ENCODE measurements around the gene PCDHGB3. TPM values are rescaled to one million over a fixed set of nuclear protein-coding genes. Genes with fewer than 3 reads are reported as not detected.

PCDHGB3 gene
- total RNA-seq, 1 donor from 2014 or later: 4.3 TPM

GRCh38 chr5:141419074-141419880 lies 49.2 kb downstream of the PCDHGB3 start:
- DNase-seq: no peak

- DNase-seq: no peak
Observed at GRCh38 chr5:141420855-141421488, 50.9 kb downstream of the PCDHGB3 start, which contains the start of gene PCDHGA11. TSS of gene PCDHGA11 (plus strand) at chr5:141421051. CDS start at chr5:141421228, 177 bp downstream.

DNA sequence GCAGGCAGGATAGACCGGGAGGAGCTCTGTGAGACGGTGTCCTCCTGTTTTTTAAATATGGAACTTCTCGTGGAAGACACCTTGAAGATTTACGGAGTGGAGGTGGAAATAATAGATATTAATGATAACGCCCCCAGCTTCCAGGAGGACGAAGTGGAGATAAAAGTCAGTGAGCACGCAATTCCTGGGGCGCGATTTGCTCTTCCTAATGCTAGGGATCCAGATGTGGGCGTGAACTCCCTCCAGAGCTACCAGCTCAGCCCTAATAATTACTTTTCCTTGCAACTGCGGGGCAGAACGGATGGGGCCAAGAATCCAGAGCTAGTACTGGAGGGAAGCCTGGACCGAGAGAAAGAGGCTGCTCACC lies 51.4 kb downstream of the PCDHGB3 start:
- DNase-seq: no peak

Other genes with a start within 250 kb of the PCDHGB3 start
- gene PCDHB4, start 248.4 kb upstream of the PCDHGB3 start, total RNA-seq: 1.6 TPM
- gene PCDHB5, start 235.0 kb upstream of the PCDHGB3 start, total RNA-seq: 2.7 TPM
- 0.39 TPM for gene PCDHB6, start 220.2 kb upstream of the PCDHGB3 start, total RNA-seq
- gene PCDHB7, start 197.6 kb upstream of the PCDHGB3 start, total RNA-seq: 1.1 TPM
- 0.49 TPM for gene PCDHB8, start 192.5 kb upstream of the PCDHGB3 start, total RNA-seq
- gene PCDHB16, start 187.9 kb upstream of the PCDHGB3 start, total RNA-seq: 2.5 TPM
- gene PCDHB9, start 183.1 kb upstream of the PCDHGB3 start, total RNA-seq: 0.89 TPM
- gene PCDHB10, start 177.9 kb upstream of the PCDHGB3 start, total RNA-seq: 1.8 TPM
- gene PCDHB11, start 170.6 kb upstream of the PCDHGB3 start, total RNA-seq: 3.5 TPM
- 2.2 TPM for gene PCDHB12, start 161.5 kb upstream of the PCDHGB3 start, total RNA-seq
- 2.9 TPM for gene PCDHB13, start 156.3 kb upstream of the PCDHGB3 start, total RNA-seq
- gene PCDHB14, start 146.9 kb upstream of the PCDHGB3 start, total RNA-seq: 3.8 TPM
- 3.6 TPM for gene PCDHB15, start 124.8 kb upstream of the PCDHGB3 start, total RNA-seq
- 1.4 TPM for gene SLC25A2, start 66.2 kb upstream of the PCDHGB3 start, total RNA-seq
- 88.8 TPM for gene TAF7, start 49.5 kb upstream of the PCDHGB3 start, total RNA-seq
- 0.39 TPM for gene PCDHGA1, start 39.7 kb upstream of the PCDHGB3 start, total RNA-seq
- 3.6 TPM for gene PCDHGA2, start 31.5 kb upstream of the PCDHGB3 start, total RNA-seq
- gene PCDHGA3, start 26.4 kb upstream of the PCDHGB3 start, total RNA-seq: 1.6 TPM
- 2.6 TPM for gene PCDHGB1, start 20.1 kb upstream of the PCDHGB3 start, total RNA-seq
- gene PCDHGA4, start 15.2 kb upstream of the PCDHGB3 start, total RNA-seq: 2.9 TPM
- gene PCDHGB2, start 10.2 kb upstream of the PCDHGB3 start, total RNA-seq: 3.3 TPM
- gene PCDHGA5, start 6.1 kb upstream of the PCDHGB3 start, total RNA-seq: 3.6 TPM
- 3.6 TPM for gene PCDHGA6, start 3.6 kb downstream of the PCDHGB3 start, total RNA-seq
- 3.5 TPM for gene PCDHGA7, start 12.5 kb downstream of the PCDHGB3 start, total RNA-seq
- gene PCDHGB4, start 17.5 kb downstream of the PCDHGB3 start, total RNA-seq: 6.1 TPM
- gene PCDHGA8, start 22.4 kb downstream of the PCDHGB3 start, total RNA-seq: 3.3 TPM
- 8.0 TPM for gene PCDHGB5, start 27.7 kb downstream of the PCDHGB3 start, total RNA-seq
- 4.2 TPM for gene PCDHGA9, start 32.5 kb downstream of the PCDHGB3 start, total RNA-seq
- 5.6 TPM for gene PCDHGB6, start 37.8 kb downstream of the PCDHGB3 start, total RNA-seq
- 4.9 TPM for gene PCDHGA10, start 42.7 kb downstream of the PCDHGB3 start, total RNA-seq
- gene PCDHGB7, start 47.4 kb downstream of the PCDHGB3 start, total RNA-seq: 7.6 TPM
- 6.1 TPM for gene PCDHGA11, start 50.8 kb downstream of the PCDHGB3 start, total RNA-seq
- 3.9 TPM for gene PCDHGA12, start 60.3 kb downstream of the PCDHGB3 start, total RNA-seq
- 36.7 TPM for gene PCDHGC3, start 105.7 kb downstream of the PCDHGB3 start, total RNA-seq
- gene PCDHGC4, start 114.8 kb downstream of the PCDHGB3 start, total RNA-seq: 5.3 TPM
- 2.9 TPM for gene PCDHGC5, start 118.8 kb downstream of the PCDHGB3 start, total RNA-seq
- gene DIAPH1, start 248.8 kb downstream of the PCDHGB3 start, total RNA-seq: 23.3 TPM